ENCODE data around the gene PPM1B. TPM values are rescaled to one million over a fixed set of nuclear protein-coding genes. Genes with fewer than 3 reads are reported as not detected.

The PPM1B gene
- total RNA-seq: 8.6 and 9.6 TPM in 2 replicates

DNA sequence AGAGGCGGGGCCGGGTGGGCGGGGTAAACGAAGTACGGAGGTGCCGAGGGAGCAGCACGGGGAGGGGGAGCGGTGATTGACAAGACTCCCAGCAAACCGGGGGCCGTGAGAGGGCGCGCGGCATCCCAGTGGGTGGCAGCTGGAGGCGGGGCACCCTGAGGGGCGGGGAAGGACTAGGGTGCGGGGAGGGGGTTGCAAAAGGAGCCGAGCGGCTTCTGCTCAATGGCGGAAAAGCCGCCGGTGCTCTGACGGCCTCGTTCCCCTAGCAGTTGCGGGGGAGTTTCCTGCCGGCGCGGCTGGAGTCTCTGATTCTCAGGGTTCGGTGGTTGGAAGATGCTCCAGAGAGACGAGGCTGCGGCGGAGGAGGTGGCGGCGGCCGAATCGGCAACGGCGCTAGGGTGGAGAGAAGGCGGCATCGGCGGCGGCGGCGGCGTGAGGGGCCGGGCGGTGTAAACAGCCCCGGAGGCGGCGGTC, at the start of gene PPM1B:
PPM1B (plus strand) TSS at position 195 of the 474 bp plus-strand sequence. CDS start 32,325 bp downstream, outside the sequence.

Other genes with a start within 250 kb of the PPM1B start
- gene LRPPRC, start 172.9 kb upstream of the PPM1B start, total RNA-seq: 31.2 and 42.3 TPM in 2 replicates
- gene SLC3A1, start 106.6 kb downstream of the PPM1B start, total RNA-seq: not detected in 2 replicates
- gene PREPL, start 192.6 kb downstream of the PPM1B start, total RNA-seq: 20.0 and 24.9 TPM in 2 replicates
- 3.1 and 13.5 TPM in 2 replicates for gene CAMKMT, start 193.1 kb downstream of the PPM1B start, total RNA-seq